Erythroblast (primary cell): ENCODE measurements around the gene CCDC91.

Experiments used
- GATA1 ChIP-seq: IDR thresholded peaks from 2 replicates; pipeline ENCODE4 v1.6.1; 2011; ENCODE audit warnings: low read depth, mild to moderate bottlenecking, control low read depth, low read length, moderate library complexity
- POLR2A ChIP-seq: IDR thresholded peaks from 2 replicates; pipeline ENCODE4 v1.6.1; 2011; ENCODE audit warnings: mild to moderate bottlenecking, low read length

DNA sequence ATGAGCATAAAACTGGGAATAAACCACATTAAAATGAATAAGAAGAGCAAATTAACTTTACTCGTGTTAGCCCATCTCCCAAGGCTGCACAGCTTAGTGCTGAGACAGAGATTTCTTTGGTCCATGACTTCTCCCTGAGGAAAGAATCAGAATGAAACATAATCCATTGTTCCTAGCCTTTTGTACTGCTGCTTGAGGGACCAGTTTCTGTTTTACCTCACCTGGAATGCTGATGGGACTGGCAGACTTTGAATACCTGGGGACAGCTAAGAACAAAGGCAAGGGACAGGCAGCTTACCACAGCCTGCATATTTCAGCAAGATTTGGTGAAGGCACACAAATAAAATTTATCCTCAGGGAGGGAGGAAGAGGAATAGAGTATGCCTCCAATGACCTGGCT is 401.6 kb downstream of the CCDC91 start:
- no peak for TF ChIP-seq POLR2A
- no peak for TF ChIP-seq GATA1
